ENCODE results near the gene PLCB2.

Gene PLCB2

GRCh38 chr15:40342416-40343320 lies 34.9 kb upstream of the PLCB2 start:
- DNase-seq (ENCODE audit: low read depth in 2 of 2), result no peak

GRCh38 chr15:40340740-40341400 lies 33.1 kb upstream of the PLCB2 start, which contains the start of gene CCDC9B:
TSS of gene CCDC9B (minus strand) at chr15:40340939. CDS start at chr15:40340819, 120 bp downstream.
- no peak for DNase-seq (ENCODE audit: low read depth in 2 of 2)

GRCh38 chr15:40340038-40340739 lies 32.5 kb upstream of the PLCB2 start:
- no peak for DNase-seq (ENCODE audit: low read depth in 2 of 2)

- DNase-seq (ENCODE audit: low read depth in 2 of 2), result no peak
These were observed 31.8 kb upstream of the PLCB2 start for GRCh38 chr15:40339621-40339945.

GRCh38 chr15:40338921-40339620 lies 31.3 kb upstream of the PLCB2 start:
- no peak for DNase-seq (ENCODE audit: low read depth in 2 of 2)

GRCh38 chr15:40338041-40338657 lies 30.4 kb upstream of the PLCB2 start:
- peak; percentile 55 to 61 for DNase-seq (ENCODE audit: low read depth in 2 of 2)

GRCh38 chr15:40337597-40337996 lies 29.9 kb upstream of the PLCB2 start:
- DNase-seq (ENCODE audit: low read depth in 2 of 2), result no peak

- DNase-seq (ENCODE audit: low read depth in 2 of 2), result no peak
These were observed 29.0 kb upstream of the PLCB2 start for GRCh38 chr15:40336744-40337122.

- no peak for DNase-seq (ENCODE audit: low read depth in 2 of 2)
These were observed 28.4 kb upstream of the PLCB2 start for GRCh38 chr15:40335938-40336743.

- no peak for DNase-seq (ENCODE audit: low read depth in 2 of 2)
These were observed 27.4 kb upstream of the PLCB2 start for GRCh38 chr15:40334941-40335795.

- DNase-seq (ENCODE audit: low read depth in 2 of 2), result no peak
These were observed 26.8 kb upstream of the PLCB2 start for GRCh38 chr15:40334541-40334940.

GRCh38 chr15:40333922-40334492 lies 26.3 kb upstream of the PLCB2 start:
- no peak for DNase-seq (ENCODE audit: low read depth in 2 of 2)

GRCh38 chr15:40332113-40332781 lies 24.5 kb upstream of the PLCB2 start:
- no peak for DNase-seq (ENCODE audit: low read depth in 2 of 2)

- DNase-seq (ENCODE audit: low read depth in 2 of 2), result no peak
These were observed 23.9 kb upstream of the PLCB2 start for GRCh38 chr15:40331637-40332036.

- no peak for DNase-seq (ENCODE audit: low read depth in 2 of 2)
These were observed 23.3 kb upstream of the PLCB2 start for GRCh38 chr15:40331026-40331425.

- no peak for DNase-seq (ENCODE audit: low read depth in 2 of 2)
These were observed 22.7 kb upstream of the PLCB2 start for GRCh38 chr15:40330368-40330836.

- DNase-seq (ENCODE audit: low read depth in 2 of 2), result no peak
These were observed 22.1 kb upstream of the PLCB2 start for GRCh38 chr15:40329804-40330203.

- DNase-seq (ENCODE audit: low read depth in 2 of 2), result no peak
These were observed 21.0 kb upstream of the PLCB2 start for GRCh38 chr15:40328751-40329150.

GRCh38 chr15:40328176-40328575 lies 20.4 kb upstream of the PLCB2 start:
- DNase-seq (ENCODE audit: low read depth in 2 of 2), result no peak
